Stimulated activated CD8-positive, alpha-beta memory T cell treated with anti-CD3 and anti-CD28 coated beads, Interleukin-7, amount 100 ng/mL, for 24 hours (primary cell): ENCODE results near the gene AURKB.
"Not testable (repeated sequence)": the region's sequence is repeated elsewhere in the genome, so short reads cannot be mapped to it uniquely, and the experiment has no call there.

ENCODE experiments used
- DNase-seq: peaks from one replicate; pipeline ENCODE4 v3.0.0-alpha.2; 2020; ENCODE audit warnings: low read depth

AURKB gene

GRCh38 chr17:8209907-8210760 is at the start of gene AURKB:
TSS of gene AURKB (minus strand) at chr17:8210575. CDS start at chr17:8210224, 351 bp downstream.
- peak; percentile 91 for DNase-seq

- no peak for DNase-seq
Measured at GRCh38 chr17:8257801-8258200, 47.4 kb upstream of the AURKB start.

- no peak for DNase-seq
Measured at GRCh38 chr17:8256691-8257090, 46.3 kb upstream of the AURKB start.

GRCh38 chr17:8256291-8256690 is 45.9 kb upstream of the AURKB start:
- DNase-seq = no peak

GRCh38 chr17:8255499-8255898 is 45.1 kb upstream of the AURKB start:
- DNase-seq = no peak

GRCh38 chr17:8254881-8255280 is 44.5 kb upstream of the AURKB start:
- no peak for DNase-seq

- no peak for DNase-seq
Measured at GRCh38 chr17:8253801-8254200, 43.4 kb upstream of the AURKB start.

GRCh38 chr17:8251411-8251810 is 41.0 kb upstream of the AURKB start:
- DNase-seq = not testable (repeated sequence)

GRCh38 chr17:8249621-8250500 is 39.5 kb upstream of the AURKB start:
- DNase-seq = no peak

- DNase-seq = peak; percentile 96
Measured at GRCh38 chr17:8248751-8249607, 38.6 kb upstream of the AURKB start, which contains the start of gene PFAS. TSS of gene PFAS (plus strand) at chr17:8249289. CDS start at chr17:8253938, 4,649 bp downstream.

- DNase-seq = no peak
Measured at GRCh38 chr17:8244768-8245167, 34.4 kb upstream of the AURKB start.

- DNase-seq = no peak
Measured at GRCh38 chr17:8243827-8244226, 33.5 kb upstream of the AURKB start.

- no peak for DNase-seq
Measured at GRCh38 chr17:8237886-8238285, 27.5 kb upstream of the AURKB start.

- no peak for DNase-seq
Measured at GRCh38 chr17:8237175-8237574, 26.8 kb upstream of the AURKB start.

- no peak for DNase-seq
Measured at GRCh38 chr17:8235676-8236075, 25.3 kb upstream of the AURKB start.

GRCh38 chr17:8234361-8235270 is 24.2 kb upstream of the AURKB start:
- DNase-seq = no peak

- no peak for DNase-seq
Measured at GRCh38 chr17:8231701-8232100, 21.3 kb upstream of the AURKB start.

GRCh38 chr17:8227238-8227581 is 16.8 kb upstream of the AURKB start:
- DNase-seq = no peak

- DNase-seq = no peak
Measured at GRCh38 chr17:8226536-8227237, 16.3 kb upstream of the AURKB start.

- peak; percentile 54 for DNase-seq
Measured at GRCh38 chr17:8225813-8226535, 15.6 kb upstream of the AURKB start.
